A673 (cell line): Measurements from ENCODE around the gene ZSCAN5C. TPM values are rescaled to one million over a fixed set of nuclear protein-coding genes. Genes with fewer than 3 reads are reported as not detected.
"Not testable (repeated sequence)": the region's sequence is repeated elsewhere in the genome, so short reads cannot be mapped to it uniquely, and the experiment has no call there.

Experiments used
- BruUV-seq: library from RNA; stranded (reverse); fragments of 400-500 nt; replicated peaks from 2 replicates; lab custom pipeline; 2021; lab: Mats Ljungman, UMichigan
- CTCF ChIA-PET: fragments of 300-600 bp; sonication (Branson Sonifier 250); formaldehyde crosslinking; loops from one replicate; lab custom pipeline; 2022; ENCODE audit warnings: antibody characterized with exemption; lab: Charles Lee
- POLR2A ChIA-PET: fragments of 300-600 bp; sonication (Branson Sonifier 250); formaldehyde crosslinking; loops from one replicate; lab custom pipeline; 2022; ENCODE audit warnings: antibody characterized with exemption; ENCODE audit not compliant: low non-redundant PET; lab: Charles Lee
- DNase-seq: peaks from one replicate; pipeline ENCODE4 v3.0.0-alpha.2; 2015; ENCODE audit warnings: low spot score
- H3K27ac ChIP-seq: fragments of 200-600 bp; sonication (generic); 2 replicates; pipeline ENCODE4 v1.5.1; 2016; ENCODE audit warnings: mixed run types, low read depth, mild to moderate bottlenecking, mixed read lengths, antibody characterized with exemption, low read length; ENCODE audit not compliant: poor library complexity, severe bottlenecking
- H3K27me3 ChIP-seq: fragments of 200-600 bp; sonication (generic); replicated peaks from 2 replicates; pipeline ENCODE4 v1.6.1; 2017; ENCODE audit warnings: mixed run types, low read depth, mild to moderate bottlenecking, mixed read lengths, antibody characterized with exemption, low read length; ENCODE audit not compliant: insufficient read depth, poor library complexity
- H3K36me3 ChIP-seq: fragments of 200-600 bp; sonication (generic); 2 replicates; pipeline ENCODE4 v1.6.1; 2016; ENCODE audit warnings: mixed run types, mild to moderate bottlenecking, mixed read lengths, antibody characterized with exemption, low read length; ENCODE audit not compliant: insufficient read depth, poor library complexity, severe bottlenecking
- H3K4me1 ChIP-seq: fragments of 200-600 bp; sonication (generic); 2 replicates; pipeline ENCODE4 v1.6.1; 2017; ENCODE audit warnings: mixed run types, mild to moderate bottlenecking, mixed read lengths, antibody characterized with exemption, low read length; ENCODE audit not compliant: insufficient read depth, poor library complexity, severe bottlenecking
- H3K4me3 ChIP-seq: fragments of 200-600 bp; sonication (generic); 2 replicates; pipeline ENCODE4 v1.5.1; 2016; ENCODE audit warnings: low read depth, mixed run types, mild to moderate bottlenecking, mixed read lengths, low read length; ENCODE audit not compliant: poor library complexity, severe bottlenecking
- H3K9me3 ChIP-seq: fragments of 200-600 bp; sonication (generic); 2 replicates; pipeline ENCODE4 v1.6.1; 2016; ENCODE audit warnings: mixed run types, low read depth, mild to moderate bottlenecking, mixed read lengths, antibody characterized with exemption, low read length; ENCODE audit not compliant: poor library complexity, severe bottlenecking
- CTCF ChIP-seq: fragments of 300-800, 200-600 bp; sonication (generic); conservative IDR thresholded peaks from 2 replicates; pipeline ENCODE4 v1.5.1; 2017; ENCODE audit warnings: low read depth, mild to moderate bottlenecking, antibody characterized with exemption, low read length, moderate library complexity, mixed read lengths
- EZH2 ChIP-seq: fragments of 200-600 bp; sonication (generic); IDR thresholded peaks from 2 replicates; pipeline ENCODE4 v1.6.1; 2017; ENCODE audit warnings: borderline replicate concordance, low read depth, mild to moderate bottlenecking, mixed read lengths, antibody characterized with exemption, low read length; ENCODE audit not compliant: poor library complexity, severe bottlenecking
- intact Hi-C: fragments of 100-400 bp; cut with micrococcal nuclease; formaldehyde crosslinking; loops from one replicate; pipeline ENCODE4 v1.10.0; 2022; ENCODE audit not compliant: unreplicated experiment
- total RNA-seq: library from RNA; stranded (reverse); gene quantifications from 2 replicates; pipeline ENCODE4 v1.2.3, GENCODE V29; 2021

ZSCAN5C gene
- total RNA-seq, 1 experiment from 2014 or later, result not detected

GRCh38 chr19:56191115-56191514, 11.0 kb upstream of the ZSCAN5C start:
- ChIA-PET CTCF (no interaction called here), POLR2A (no interaction called here)
- Histone ChIP-seq H3K27ac (no peak overlapping the region), H3K4me3 (no peak overlapping the region), H3K4me1 (no peaks in the 10 kb centered on the region), H3K36me3 (no peaks in the 10 kb centered on the region), H3K9me3 (no peaks in the 10 kb centered on the region), H3K27me3 (no peaks in the 10 kb centered on the region)
- DNase-seq, result no peak
- TF ChIP-seq EZH2, result no peak
- TF ChIP-seq CTCF, result peak; percentile 36
- no TSS peak for BruUV-seq
- intact Hi-C loops, result no loop called here

- Histone ChIP-seq H3K9me3 (no peaks in the 10 kb centered on the region), H3K4me1 (no peaks in the 10 kb centered on the region), H3K27ac (no peak overlapping the region), H3K27me3 (no peaks in the 10 kb centered on the region), H3K4me3 (no peak overlapping the region), H3K36me3 (no peaks in the 10 kb centered on the region)
- TF ChIP-seq CTCF (no peak), EZH2 (no peak)
- ChIA-PET CTCF (no interaction called here), POLR2A (no interaction called here)
- no TSS peak for BruUV-seq
- intact Hi-C loops, result no loop called here
- DNase-seq, result no peak
These were observed 10.4 kb upstream of the ZSCAN5C start for GRCh38 chr19:56191711-56192110.

GRCh38 chr19:56193981-56194640, 8.0 kb upstream of the ZSCAN5C start:
- POLR2A ChIA-PET, result interaction anchor here (0.7 kb wide), 1 partner anchor 65 kb away, joined by 4 read pairs; no protein-coding TSS in a partner anchor
- no TSS peak for BruUV-seq
- H3K4me3 ChIP-seq, result no peak overlapping the region

GRCh38 chr19:56197646-56198045, 4.4 kb upstream of the ZSCAN5C start, which contains the start of gene ZSCAN5B:
ZSCAN5B (minus strand) TSS chr19:56197783; CDS start chr19:56193052, 4,731 bp downstream.
- H3K36me3 ChIP-seq, H3K27me3 ChIP-seq, intact Hi-C loops, H3K4me3 ChIP-seq, H3K9me3 ChIP-seq, POLR2A ChIA-PET, H3K4me1 ChIP-seq, CTCF ChIA-PET, H3K27ac ChIP-seq, DNase-seq, BruUV-seq: not testable (repeated sequence)

More at GRCh38 chr19:56193981-56194640, 8.0 kb upstream of the ZSCAN5C start:
- intact Hi-C loops, result no loop called here
- TF ChIP-seq CTCF, result no peak
- no peak for TF ChIP-seq EZH2
- H3K27me3 ChIP-seq, result no peaks in the 10 kb centered on the region
- no peaks in the 10 kb centered on the region for H3K36me3 ChIP-seq
- no peak overlapping the region for H3K27ac ChIP-seq
- CTCF ChIA-PET, result no interaction called here
- no peak for DNase-seq
- H3K4me1 ChIP-seq, result no peaks in the 10 kb centered on the region
- no peaks in the 10 kb centered on the region for H3K9me3 ChIP-seq
